Smooth muscle cell (in vitro differentiated cells): ENCODE data around the gene ERP29. TPM values are rescaled to one million over a fixed set of nuclear protein-coding genes. Genes with fewer than 3 reads are reported as not detected.

Experiments used
- DNase-seq: peaks from one replicate; lab custom pipeline; 2025; ENCODE audit not compliant: unreplicated experiment; lab: John Stamatoyannopoulos, UW
- H2AFZ ChIP-seq: fragments of 200-600 bp; sonication (generic); 2 replicates; pipeline ENCODE4 v1.6.0; 2016; ENCODE audit warnings: antibody characterized with exemption, low read depth, mild to moderate bottlenecking
- H3F3A ChIP-seq: fragments of 200-600 bp; sonication (generic); 2 replicates; pipeline ENCODE4 v1.6.0; 2017; ENCODE audit warnings: antibody characterized with exemption, low read depth
- H3K27ac ChIP-seq: fragments of 200-600 bp; sonication (generic); 2 replicates; pipeline ENCODE4 v1.5.1; 2016; ENCODE audit warnings: low read depth, mild to moderate bottlenecking
- H3K27me3 ChIP-seq: fragments of 200-600 bp; sonication (generic); 2 replicates; pipeline ENCODE4 v1.6.1; 2016; ENCODE audit warnings: low read depth, mild to moderate bottlenecking
- H3K36me3 ChIP-seq: fragments of 200-600 bp; sonication (generic); 2 replicates; pipeline ENCODE4 v1.5.1; 2016; ENCODE audit warnings: low read depth
- H3K4me1 ChIP-seq: fragments of 200-600 bp; sonication (generic); 2 replicates; pipeline ENCODE4 v1.5.1; 2016; ENCODE audit warnings: low read depth
- H3K4me2 ChIP-seq: fragments of 200-600 bp; sonication (generic); 2 replicates; pipeline ENCODE4 v1.6.0; 2016; ENCODE audit warnings: mild to moderate bottlenecking
- H3K4me3 ChIP-seq: fragments of 200-600 bp; sonication (generic); 2 replicates; pipeline ENCODE4 v1.5.1; 2016; ENCODE audit warnings: mild to moderate bottlenecking
- H3K79me2 ChIP-seq: fragments of 200-600 bp; sonication (generic); 2 replicates; pipeline ENCODE4 v1.6.0; 2016; ENCODE audit warnings: low read depth, mild to moderate bottlenecking
- H3K9ac ChIP-seq: fragments of 200-600 bp; sonication (generic); 2 replicates; pipeline ENCODE4 v1.6.0; 2016; ENCODE audit warnings: low read depth
- H3K9me3 ChIP-seq: fragments of 200-600 bp; sonication (generic); replicated peaks from 2 replicates; pipeline ENCODE4 v1.5.1; 2016; ENCODE audit warnings: low read depth
- H4K20me1 ChIP-seq: fragments of 200-600 bp; sonication (generic); 2 replicates; pipeline ENCODE4 v1.6.0; 2016; ENCODE audit warnings: low read depth
- WGBS: methylation state at CpG from one replicate; pipeline ENCODE4 v1.1.7; 2016; ENCODE audit warnings: low lambda C conversion rate; 5-methylcytosine and 5-hydroxymethylcytosine counted together
- polyA plus RNA-seq: library from polyadenylated mRNA; unstranded; fragments of >200 nt; fragmentation: Nextera tagmentation; extraction: Ambion mirVana; gene quantifications from 2 replicates; pipeline ENCODE4 v1.2.1, GENCODE V29; 2016
- total RNA-seq: library from RNA; depleted of rRNA; stranded (reverse); fragments of >200 nt; gene quantifications from 2 replicates; pipeline ENCODE4 v1.2.3, GENCODE V29; 2014
- TF ChIP-seq, protein P1 (sequence below): fragments of 200-600 bp; sonication (generic); IDR thresholded peaks from 2 replicates; pipeline ENCODE4 v1.5.1; 2017; ENCODE audit warnings: borderline replicate concordance, mild to moderate bottlenecking, antibody characterized with exemption; ENCODE audit not compliant: insufficient read depth, poor library complexity, severe bottlenecking

ERP29 gene
- total and polyA plus RNA-seq, 2 experiments from 2014 or later = 44.2 to 118 TPM

DNA sequence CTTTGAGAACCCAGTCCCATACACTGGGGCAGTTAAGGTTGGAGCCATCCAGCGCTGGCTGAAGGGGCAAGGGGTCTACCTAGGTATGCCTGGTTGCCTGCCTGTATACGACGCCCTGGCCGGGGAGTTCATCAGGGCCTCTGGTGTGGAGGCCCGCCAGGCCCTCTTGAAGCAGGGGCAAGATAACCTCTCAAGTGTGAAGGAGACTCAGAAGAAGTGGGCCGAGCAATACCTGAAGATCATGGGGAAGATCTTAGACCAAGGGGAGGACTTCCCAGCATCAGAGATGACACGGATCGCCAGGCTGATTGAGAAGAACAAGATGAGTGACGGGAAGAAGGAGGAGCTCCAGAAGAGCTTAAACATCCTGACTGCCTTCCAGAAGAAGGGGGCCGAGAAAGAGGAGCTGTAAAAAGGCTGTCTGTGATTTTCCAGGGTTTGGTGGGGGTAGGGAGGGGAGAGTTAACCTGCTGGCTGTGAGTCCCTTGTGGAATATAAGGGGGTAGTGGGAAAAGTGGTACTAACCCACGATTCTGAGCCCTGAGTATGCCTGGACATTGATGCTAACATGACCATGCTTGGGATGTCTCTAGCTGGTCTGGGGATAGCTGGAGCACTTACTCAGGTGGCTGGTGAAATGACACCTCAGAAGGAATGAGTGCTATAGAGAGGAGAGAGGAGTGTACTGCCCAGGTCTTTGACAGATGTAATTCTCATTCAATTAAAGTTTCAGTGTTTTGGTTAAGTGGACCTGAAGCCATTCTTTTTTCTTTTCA, 9.2 kb downstream of the ERP29 start:
- no peaks in the 10 kb centered on the region for H3K4me1 ChIP-seq
- H3K9me3 ChIP-seq = no peaks in the 10 kb centered on the region
- H3K27ac ChIP-seq = no peak overlapping the region
- no peak overlapping the region for H3K4me3 ChIP-seq
- TF ChIP-seq, protein P1, sequence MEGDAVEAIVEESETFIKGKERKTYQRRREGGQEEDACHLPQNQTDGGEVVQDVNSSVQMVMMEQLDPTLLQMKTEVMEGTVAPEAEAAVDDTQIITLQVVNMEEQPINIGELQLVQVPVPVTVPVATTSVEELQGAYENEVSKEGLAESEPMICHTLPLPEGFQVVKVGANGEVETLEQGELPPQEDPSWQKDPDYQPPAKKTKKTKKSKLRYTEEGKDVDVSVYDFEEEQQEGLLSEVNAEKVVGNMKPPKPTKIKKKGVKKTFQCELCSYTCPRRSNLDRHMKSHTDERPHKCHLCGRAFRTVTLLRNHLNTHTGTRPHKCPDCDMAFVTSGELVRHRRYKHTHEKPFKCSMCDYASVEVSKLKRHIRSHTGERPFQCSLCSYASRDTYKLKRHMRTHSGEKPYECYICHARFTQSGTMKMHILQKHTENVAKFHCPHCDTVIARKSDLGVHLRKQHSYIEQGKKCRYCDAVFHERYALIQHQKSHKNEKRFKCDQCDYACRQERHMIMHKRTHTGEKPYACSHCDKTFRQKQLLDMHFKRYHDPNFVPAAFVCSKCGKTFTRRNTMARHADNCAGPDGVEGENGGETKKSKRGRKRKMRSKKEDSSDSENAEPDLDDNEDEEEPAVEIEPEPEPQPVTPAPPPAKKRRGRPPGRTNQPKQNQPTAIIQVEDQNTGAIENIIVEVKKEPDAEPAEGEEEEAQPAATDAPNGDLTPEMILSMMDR = no peak
- H3K4me2 ChIP-seq = no peak overlapping the region
- H4K20me1 ChIP-seq = peaks cover 34% of the 10 kb centered on the region
- H3K9ac ChIP-seq = no peak overlapping the region
- H3K27me3 ChIP-seq = no peaks in the 10 kb centered on the region
- no peak for DNase-seq
- peaks cover 2% of the 10 kb centered on the region for H3F3A ChIP-seq
- no peak overlapping the region for H2AFZ ChIP-seq
- WGBS = 98% methylated on average over 11 of the region's 11 CpGs
- no peaks in the 10 kb centered on the region for H3K36me3 ChIP-seq
- H3K79me2 ChIP-seq = peaks cover 32% of the 10 kb centered on the region

DNA sequence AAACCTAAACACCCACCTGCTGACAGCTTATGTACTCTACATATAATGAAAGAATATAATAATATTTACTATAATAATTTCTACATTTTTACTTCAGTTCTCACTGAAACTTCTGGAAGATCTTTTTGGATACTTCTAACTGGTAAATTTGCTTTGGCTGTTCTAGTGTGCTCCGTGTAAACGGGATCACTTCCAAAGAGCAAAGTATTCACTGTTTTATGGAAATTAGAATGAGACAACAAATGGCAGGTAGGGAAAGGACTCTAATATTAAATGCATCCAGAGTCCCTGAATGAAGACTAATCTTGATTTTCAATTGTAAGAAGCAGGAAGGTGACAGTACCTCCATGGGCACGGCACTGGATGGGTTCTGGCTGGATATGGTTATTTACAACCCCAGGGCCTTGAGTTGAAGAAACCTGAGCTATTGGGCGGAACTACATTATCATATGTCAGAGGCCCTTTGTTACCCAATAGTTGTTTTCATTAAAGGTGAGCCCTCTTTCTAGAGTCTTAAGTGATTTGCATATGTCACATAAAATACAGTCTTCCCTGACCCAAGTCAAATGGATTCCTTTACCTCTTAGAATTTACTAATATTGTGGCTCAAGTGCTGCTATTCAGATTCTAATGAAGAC, 10.7 kb downstream of the ERP29 start:
- WGBS = 92% methylated on average over 4 of the region's 4 CpGs

DNA sequence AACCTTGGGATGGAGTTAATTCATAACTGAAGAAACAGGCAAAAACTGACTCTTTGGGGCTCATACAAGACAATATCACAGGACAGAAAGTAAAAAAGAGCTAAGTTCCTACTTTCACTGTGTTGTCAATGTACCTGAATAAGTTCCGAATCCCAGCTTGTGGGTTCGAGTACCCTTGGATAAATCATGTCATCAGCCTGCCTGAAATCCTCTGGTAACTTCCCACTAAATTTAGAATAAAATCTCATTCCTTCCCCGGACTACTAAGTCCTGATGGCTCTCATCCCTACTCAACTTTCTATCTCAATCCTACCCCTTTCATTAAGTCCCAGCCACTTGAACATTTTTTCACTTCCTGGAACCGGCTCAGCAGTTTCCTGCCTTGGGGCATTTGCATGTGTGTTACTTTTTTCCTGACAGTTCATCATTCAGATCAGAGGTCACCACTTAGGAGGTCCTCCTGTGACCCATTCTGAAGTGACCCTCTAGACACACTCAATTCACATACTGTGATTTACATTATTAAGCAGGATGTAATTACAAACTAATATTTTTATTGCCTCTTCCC, 12.7 kb downstream of the ERP29 start:
- no peak overlapping the region for H3K4me3 ChIP-seq
- H3K4me1 ChIP-seq = no peaks in the 10 kb centered on the region
- H3K4me2 ChIP-seq = no peak overlapping the region
- no peak for DNase-seq
- TF ChIP-seq, protein P1 = no peak
- no peak overlapping the region for H3K9ac ChIP-seq
- peaks cover 4% of the 10 kb centered on the region for H4K20me1 ChIP-seq
- peaks cover 3% of the 10 kb centered on the region for H3K79me2 ChIP-seq
- no peak overlapping the region for H2AFZ ChIP-seq
- no peaks in the 10 kb centered on the region for H3K36me3 ChIP-seq
- H3K27me3 ChIP-seq = no peaks in the 10 kb centered on the region
- H3K9me3 ChIP-seq = no peaks in the 10 kb centered on the region
- WGBS = 71% methylated on average over 4 of the region's 4 CpGs
- peaks cover 9% of the 10 kb centered on the region for H3F3A ChIP-seq
- no peak overlapping the region for H3K27ac ChIP-seq

More for the DNA sequence above, 10.7 kb downstream of the ERP29 start:
- no peak overlapping the region for H3K4me3 ChIP-seq
- DNase-seq = no peak
- H3K9me3 ChIP-seq = no peaks in the 10 kb centered on the region
- peaks cover 23% of the 10 kb centered on the region for H4K20me1 ChIP-seq
- no peaks in the 10 kb centered on the region for H3K27me3 ChIP-seq
- H2AFZ ChIP-seq = no peak overlapping the region
- H3K9ac ChIP-seq = no peak overlapping the region
- no peak overlapping the region for H3K4me2 ChIP-seq
- H3K27ac ChIP-seq = no peak overlapping the region
- H3K36me3 ChIP-seq = no peaks in the 10 kb centered on the region
- peaks cover 9% of the 10 kb centered on the region for H3F3A ChIP-seq
- TF ChIP-seq, protein P1 = no peak
- peaks cover 19% of the 10 kb centered on the region for H3K79me2 ChIP-seq
- no peaks in the 10 kb centered on the region for H3K4me1 ChIP-seq
